ENCODE results near the gene NOXRED1.

The NOXRED1 gene

DNA sequence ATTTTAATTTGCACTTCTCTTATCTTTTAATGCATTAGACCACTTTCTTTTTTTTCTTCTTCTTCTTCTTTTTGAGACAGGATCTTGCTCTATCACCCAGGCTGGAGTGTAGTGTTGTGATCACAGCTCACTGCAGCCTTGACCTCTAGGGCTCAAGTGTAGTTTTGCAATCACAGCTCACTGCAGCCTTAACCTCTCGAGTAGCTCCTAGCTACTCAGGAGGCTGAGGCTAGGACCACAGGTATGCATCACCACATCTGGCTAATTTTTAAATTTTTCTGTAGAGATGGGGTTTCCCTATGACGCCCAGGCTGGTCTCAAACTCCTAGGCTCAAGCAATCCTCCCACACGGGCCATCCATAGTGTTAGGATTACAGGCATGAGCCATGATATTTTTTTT, 59.2 kb downstream of the NOXRED1 start:
- H3K4me3 Mint-ChIP-seq: no peak overlapping the region
- no peak overlapping the region for H3K27ac Mint-ChIP-seq
- no peaks in the 10 kb centered on the region for H3K27me3 Mint-ChIP-seq (ENCODE audit: low read depth, poor library complexity)
- DNase-seq: no peak
- TF ChIP-seq, protein P1, sequence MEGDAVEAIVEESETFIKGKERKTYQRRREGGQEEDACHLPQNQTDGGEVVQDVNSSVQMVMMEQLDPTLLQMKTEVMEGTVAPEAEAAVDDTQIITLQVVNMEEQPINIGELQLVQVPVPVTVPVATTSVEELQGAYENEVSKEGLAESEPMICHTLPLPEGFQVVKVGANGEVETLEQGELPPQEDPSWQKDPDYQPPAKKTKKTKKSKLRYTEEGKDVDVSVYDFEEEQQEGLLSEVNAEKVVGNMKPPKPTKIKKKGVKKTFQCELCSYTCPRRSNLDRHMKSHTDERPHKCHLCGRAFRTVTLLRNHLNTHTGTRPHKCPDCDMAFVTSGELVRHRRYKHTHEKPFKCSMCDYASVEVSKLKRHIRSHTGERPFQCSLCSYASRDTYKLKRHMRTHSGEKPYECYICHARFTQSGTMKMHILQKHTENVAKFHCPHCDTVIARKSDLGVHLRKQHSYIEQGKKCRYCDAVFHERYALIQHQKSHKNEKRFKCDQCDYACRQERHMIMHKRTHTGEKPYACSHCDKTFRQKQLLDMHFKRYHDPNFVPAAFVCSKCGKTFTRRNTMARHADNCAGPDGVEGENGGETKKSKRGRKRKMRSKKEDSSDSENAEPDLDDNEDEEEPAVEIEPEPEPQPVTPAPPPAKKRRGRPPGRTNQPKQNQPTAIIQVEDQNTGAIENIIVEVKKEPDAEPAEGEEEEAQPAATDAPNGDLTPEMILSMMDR (IDR thresholded peaks at IDR 0.05): no peak
- H3K36me3 Mint-ChIP-seq (ENCODE audit: low read depth): peaks cover 16% of the 10 kb centered on the region
- peaks cover 13% of the 10 kb centered on the region for H3K9me3 Mint-ChIP-seq
- H3K4me1 Mint-ChIP-seq: peaks cover 2% of the 10 kb centered on the region

DNA sequence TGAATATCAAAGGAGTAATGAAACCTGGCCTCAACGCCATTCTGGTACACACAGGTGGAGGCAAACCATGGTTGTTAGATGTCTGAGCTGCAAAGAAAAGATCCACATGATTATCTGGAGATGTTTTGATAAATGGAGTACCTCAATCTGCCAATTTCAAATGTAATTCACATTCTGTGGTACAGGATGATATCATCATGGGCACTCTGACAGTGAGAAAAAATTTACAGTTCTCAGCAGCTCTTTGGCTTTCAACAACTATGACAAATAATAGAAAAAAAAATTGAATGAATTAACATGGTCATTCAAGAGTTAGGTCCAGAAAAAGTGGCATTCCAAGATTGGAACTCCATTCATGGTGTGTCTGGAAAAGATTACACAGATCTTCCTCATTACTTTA, 63.7 kb downstream of the NOXRED1 start:
- H3K36me3 Mint-ChIP-seq (ENCODE audit: low read depth): peaks cover 22% of the 10 kb centered on the region
- TF ChIP-seq, protein P1 (IDR thresholded peaks at IDR 0.05): no peak
- H3K9me3 Mint-ChIP-seq: peaks cover 13% of the 10 kb centered on the region
- no peaks in the 10 kb centered on the region for H3K27me3 Mint-ChIP-seq (ENCODE audit: low read depth, poor library complexity)
- H3K27ac Mint-ChIP-seq: no peak overlapping the region
- H3K4me1 Mint-ChIP-seq: no peaks in the 10 kb centered on the region
- DNase-seq: no peak
- H3K4me3 Mint-ChIP-seq: no peak overlapping the region

DNA sequence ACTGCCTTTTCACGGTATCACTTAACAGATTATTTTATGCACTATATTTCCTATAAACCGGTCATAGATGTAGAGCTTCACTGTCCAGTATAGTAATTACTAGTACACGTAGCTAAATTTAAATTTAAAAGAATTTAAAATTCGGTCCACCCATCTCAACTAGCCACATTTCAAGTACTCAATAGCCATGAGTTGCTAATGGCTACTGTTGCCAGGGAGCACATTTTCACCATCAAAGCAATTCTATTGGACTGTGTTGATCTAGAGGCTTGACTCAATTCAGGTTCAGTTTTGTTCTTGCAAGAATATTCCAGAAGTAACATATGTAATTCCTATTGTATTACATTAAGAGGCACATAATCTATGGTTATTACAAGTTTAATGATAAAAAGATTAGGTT, 66.4 kb downstream of the NOXRED1 start:
- Mint-ChIP-seq H3K4me1 (no peaks in the 10 kb centered on the region), H3K36me3 (ENCODE audit: low read depth) (peaks cover 22% of the 10 kb centered on the region), H3K27me3 (ENCODE audit: low read depth, poor library complexity) (peaks cover 2% of the 10 kb centered on the region), H3K9me3 (peaks cover 8% of the 10 kb centered on the region), H3K27ac (no peak overlapping the region), H3K4me3 (no peak overlapping the region)
- TF ChIP-seq, protein P1 (IDR thresholded peaks at IDR 0.05): no peak
- no peak for DNase-seq

DNA sequence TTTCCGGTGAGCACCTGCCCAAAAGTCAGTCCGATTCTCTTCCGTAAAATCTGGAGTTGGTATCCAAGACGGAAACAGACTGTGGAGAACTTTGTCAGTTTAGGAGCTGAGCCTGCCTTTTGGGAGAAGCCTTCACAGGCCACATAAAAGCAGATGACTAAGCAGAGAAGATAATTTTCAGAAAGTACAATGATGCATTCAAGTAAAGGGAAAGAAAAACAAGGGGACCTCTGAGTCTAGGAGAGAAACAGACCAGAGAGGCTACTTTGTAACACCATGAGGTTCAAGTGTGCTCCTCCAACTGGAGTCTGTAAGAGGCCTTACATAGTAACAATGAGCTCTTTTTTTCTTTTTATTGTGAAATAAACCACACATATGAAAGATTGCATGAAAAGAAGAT, 67.5 kb downstream of the NOXRED1 start:
- Mint-ChIP-seq H3K4me3 (no peak overlapping the region), H3K27ac (no peak overlapping the region)

DNA sequence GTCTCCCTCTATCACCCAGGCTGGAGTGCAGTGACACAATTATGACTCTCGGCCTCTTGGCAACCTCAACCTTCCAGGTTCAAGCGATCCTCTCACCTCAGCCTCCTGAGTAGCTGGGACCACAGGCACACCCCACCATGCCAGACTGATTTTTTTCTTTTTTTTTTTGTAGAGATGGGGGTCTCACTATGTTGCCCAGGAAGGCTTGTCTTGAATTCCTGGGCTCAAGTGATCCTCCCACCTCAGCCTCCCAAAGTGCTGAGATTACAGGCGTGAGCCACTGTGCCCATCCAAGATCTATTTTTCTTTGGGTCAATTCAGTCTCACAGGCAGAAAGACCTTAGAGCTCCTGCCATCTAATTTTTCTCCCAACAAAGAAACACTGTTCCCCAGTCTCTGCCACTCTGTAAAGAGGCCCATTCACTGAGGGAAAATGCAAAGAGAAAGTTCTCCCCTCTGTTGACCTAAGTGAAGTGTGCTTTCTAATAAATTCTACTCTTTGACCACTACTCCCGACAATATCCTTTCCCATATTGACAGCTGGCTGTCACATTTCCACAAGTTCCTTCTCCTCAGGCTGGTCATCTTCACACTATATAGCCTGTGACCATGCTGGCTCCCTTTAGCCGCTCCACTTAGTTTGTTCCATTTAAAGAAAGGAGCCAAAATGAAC, 69.7 kb downstream of the NOXRED1 start:
- H3K36me3 Mint-ChIP-seq (ENCODE audit: low read depth): peaks cover 29% of the 10 kb centered on the region
- H3K4me3 Mint-ChIP-seq: no peak overlapping the region
- DNase-seq: no peak
- no peaks in the 10 kb centered on the region for H3K4me1 Mint-ChIP-seq
- no peaks in the 10 kb centered on the region for H3K9me3 Mint-ChIP-seq
- no peak overlapping the region for H3K27ac Mint-ChIP-seq
- TF ChIP-seq, protein P1 (IDR thresholded peaks at IDR 0.05): no peak
- peaks cover 2% of the 10 kb centered on the region for H3K27me3 Mint-ChIP-seq (ENCODE audit: low read depth, poor library complexity)

More for the DNA sequence above, 67.5 kb downstream of the NOXRED1 start:
- DNase-seq: no peak
- Mint-ChIP-seq H3K36me3 (ENCODE audit: low read depth) (peaks cover 20% of the 10 kb centered on the region), H3K27me3 (ENCODE audit: low read depth, poor library complexity) (peaks cover 2% of the 10 kb centered on the region), H3K4me1 (no peaks in the 10 kb centered on the region), H3K9me3 (no peaks in the 10 kb centered on the region)
- TF ChIP-seq, protein P1 (IDR thresholded peaks at IDR 0.05): no peak

DNA sequence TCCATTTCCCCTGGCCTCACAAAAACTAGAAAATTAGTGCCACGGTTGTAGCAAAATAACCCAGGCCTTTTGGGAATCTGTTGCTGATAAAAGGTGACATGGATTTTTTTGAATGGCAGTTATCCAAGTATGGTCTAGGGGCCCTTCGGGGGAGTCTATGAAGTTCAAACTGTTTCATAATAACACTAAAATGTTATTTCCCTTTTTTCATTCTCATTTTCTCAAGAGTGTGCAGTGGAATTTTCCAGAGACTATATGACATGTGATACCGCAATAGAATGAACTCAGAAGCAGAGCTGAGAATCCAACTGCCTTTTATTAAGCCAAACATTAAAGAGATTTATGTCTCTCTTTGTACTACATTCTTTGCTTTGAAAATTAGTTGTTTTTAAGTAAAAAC, 75.6 kb downstream of the NOXRED1 start:
- H3K4me1 Mint-ChIP-seq: peaks cover 33% of the 10 kb centered on the region
- no peaks in the 10 kb centered on the region for H3K27me3 Mint-ChIP-seq (ENCODE audit: low read depth, poor library complexity)
- H3K36me3 Mint-ChIP-seq (ENCODE audit: low read depth): peaks cover 44% of the 10 kb centered on the region
- H3K9me3 Mint-ChIP-seq: no peaks in the 10 kb centered on the region
- TF ChIP-seq, protein P1 (IDR thresholded peaks at IDR 0.05): no peak
- DNase-seq: no peak
- no peak overlapping the region for H3K4me3 Mint-ChIP-seq
- peak overlapping the region; percentile 39 for H3K27ac Mint-ChIP-seq

Measured in nephron progenitor cell (in vitro differentiated cells).